MM.1S (cell line): ENCODE data around the gene CCSER1.

ENCODE experiments used
- DNase-seq: peaks from one replicate; pipeline ENCODE4 v3.0.0-alpha.2; 2015
- H2AFZ ChIP-seq: fragments of 300-600 bp; sonication (generic); 2 replicates; pipeline ENCODE4 v1.6.0; 2016; ENCODE audit warnings: antibody characterized with exemption, low read length
- H3F3A ChIP-seq: fragments of 300-600 bp; sonication (generic); 2 replicates; pipeline ENCODE4 v1.6.1; 2016; ENCODE audit warnings: mild to moderate bottlenecking, antibody characterized with exemption, low read length, moderate library complexity, mixed read lengths; ENCODE audit not compliant: insufficient read depth
- H3K27ac ChIP-seq: fragments of 300-600 bp; sonication (generic); 2 replicates; pipeline ENCODE4 v1.5.1; 2016; ENCODE audit warnings: mild to moderate bottlenecking, low read length
- H3K27me3 ChIP-seq: fragments of 300-600 bp; sonication (generic); replicated peaks from 2 replicates; pipeline ENCODE4 v1.6.0; 2016; ENCODE audit warnings: low read length; ENCODE audit not compliant: insufficient read depth
- H3K36me3 ChIP-seq: fragments of 300-600 bp; sonication (generic); replicated peaks from 2 replicates; pipeline ENCODE4 v1.6.1; 2016; ENCODE audit warnings: mild to moderate bottlenecking, low read length, mixed read lengths; ENCODE audit not compliant: insufficient read depth
- H3K4me1 ChIP-seq: fragments of 300-600 bp; sonication (generic); 2 replicates; pipeline ENCODE4 v1.6.1; 2016; ENCODE audit warnings: low read length, mixed read lengths
- H3K4me2 ChIP-seq: fragments of 300-600 bp; sonication (generic); 2 replicates; pipeline ENCODE4 v1.6.0; 2016; ENCODE audit warnings: low read depth, low read length
- H3K4me3 ChIP-seq: fragments of 300-600 bp; sonication (generic); 2 replicates; pipeline ENCODE4 v1.5.1; 2016; ENCODE audit warnings: low read length, mixed read lengths
- H3K79me2 ChIP-seq: fragments of 300-600 bp; sonication (generic); 2 replicates; pipeline ENCODE4 v1.6.1; 2016; ENCODE audit warnings: mixed run types, low read length, mixed read lengths
- H3K9ac ChIP-seq: fragments of 300-600 bp; sonication (generic); 2 replicates; pipeline ENCODE4 v1.6.1; 2016; ENCODE audit warnings: low read length, mixed read lengths
- H3K9me2 ChIP-seq: fragments of 300-600 bp; sonication (generic); replicated peaks from 2 replicates; pipeline ENCODE4 v1.6.1; 2016; ENCODE audit warnings: mild to moderate bottlenecking, low read length, mixed read lengths; ENCODE audit not compliant: insufficient read depth
- H3K9me3 ChIP-seq: fragments of 300-600 bp; sonication (generic); replicated peaks from 2 replicates; pipeline ENCODE4 v1.6.1; 2016; ENCODE audit warnings: mild to moderate bottlenecking, low read length, mixed read lengths; ENCODE audit not compliant: insufficient read depth
- H4K20me1 ChIP-seq: fragments of 300-600 bp; sonication (generic); 2 replicates; pipeline ENCODE4 v1.6.1; 2016; ENCODE audit warnings: mild to moderate bottlenecking, low read length, moderate library complexity, mixed read lengths; ENCODE audit not compliant: insufficient read depth
- CTCF ChIP-seq: fragments of 300-600 bp; sonication (generic); IDR thresholded peaks from 2 replicates; pipeline ENCODE4 v1.5.1; 2016; ENCODE audit warnings: antibody characterized with exemption, low read length, mixed read lengths
- EZH2 ChIP-seq: fragments of 300-600 bp; sonication (generic); optimal IDR thresholded peaks from 2 replicates; pipeline ENCODE3; 2017; ENCODE audit warnings: low read depth, mild to moderate bottlenecking, antibody characterized with exemption, low read length, mixed read lengths
- EZH2phosphoT487 ChIP-seq: fragments of 300-600 bp; sonication (generic); IDR thresholded peaks from 2 replicates; pipeline ENCODE4 v1.6.1; 2018; ENCODE audit warnings: antibody characterized with exemption, low read length

CCSER1 gene

DNA sequence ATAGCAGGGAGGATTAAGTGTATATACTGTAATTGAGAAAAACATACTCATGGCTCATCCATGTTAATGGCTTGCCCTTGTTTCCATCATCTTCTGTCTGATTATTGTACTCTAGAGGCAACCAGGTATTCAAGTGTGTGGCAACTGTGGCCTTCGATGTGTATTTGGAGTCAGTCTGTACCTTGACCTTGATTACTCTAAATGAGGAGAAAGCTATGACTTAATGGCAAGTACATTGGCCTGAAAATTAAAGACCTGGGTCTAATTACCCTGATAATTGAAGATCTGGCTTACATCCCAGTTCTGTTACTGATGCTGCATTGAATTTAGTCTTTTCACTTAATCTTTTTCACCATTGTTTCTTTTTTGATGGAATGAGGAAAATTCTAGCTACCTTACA lies 409.2 kb downstream of the CCSER1 start:
- H3K9ac ChIP-seq, result no peak overlapping the region
- H3K9me3 ChIP-seq, result no peaks in the 10 kb centered on the region
- DNase-seq, result no peak
- no peak overlapping the region for H3K27ac ChIP-seq
- H3K36me3 ChIP-seq, result no peaks in the 10 kb centered on the region
- no peaks in the 10 kb centered on the region for H3F3A ChIP-seq
- no peaks in the 10 kb centered on the region for H3K4me1 ChIP-seq
- H3K4me2 ChIP-seq, result no peak overlapping the region
- no peaks in the 10 kb centered on the region for H4K20me1 ChIP-seq
- H3K27me3 ChIP-seq, result no peaks in the 10 kb centered on the region
- no peaks in the 10 kb centered on the region for H3K9me2 ChIP-seq
- H3K79me2 ChIP-seq, result no peaks in the 10 kb centered on the region
- H2AFZ ChIP-seq, result no peak overlapping the region
- H3K4me3 ChIP-seq, result no peak overlapping the region
- TF ChIP-seq CTCF (no peak), EZH2phosphoT487 (no peak), EZH2 (no peak)

- H4K20me1 ChIP-seq, result no peaks in the 10 kb centered on the region
- no peak for TF ChIP-seq EZH2phosphoT487
- no peak for TF ChIP-seq EZH2
- TF ChIP-seq CTCF, result no peak
- no peaks in the 10 kb centered on the region for H3K9me2 ChIP-seq
- H2AFZ ChIP-seq, result no peak overlapping the region
- H3K27me3 ChIP-seq, result no peaks in the 10 kb centered on the region
- H3K36me3 ChIP-seq, result no peaks in the 10 kb centered on the region
- H3K4me3 ChIP-seq, result no peak overlapping the region
- DNase-seq, result no peak
- no peaks in the 10 kb centered on the region for H3K9me3 ChIP-seq
- H3K9ac ChIP-seq, result no peak overlapping the region
- no peak overlapping the region for H3K27ac ChIP-seq
- H3K79me2 ChIP-seq, result no peaks in the 10 kb centered on the region
- H3K4me2 ChIP-seq, result no peak overlapping the region
- no peaks in the 10 kb centered on the region for H3F3A ChIP-seq
- no peaks in the 10 kb centered on the region for H3K4me1 ChIP-seq
Observed at GRCh38 chr4:90537491-90537890, 410.3 kb downstream of the CCSER1 start.

DNA sequence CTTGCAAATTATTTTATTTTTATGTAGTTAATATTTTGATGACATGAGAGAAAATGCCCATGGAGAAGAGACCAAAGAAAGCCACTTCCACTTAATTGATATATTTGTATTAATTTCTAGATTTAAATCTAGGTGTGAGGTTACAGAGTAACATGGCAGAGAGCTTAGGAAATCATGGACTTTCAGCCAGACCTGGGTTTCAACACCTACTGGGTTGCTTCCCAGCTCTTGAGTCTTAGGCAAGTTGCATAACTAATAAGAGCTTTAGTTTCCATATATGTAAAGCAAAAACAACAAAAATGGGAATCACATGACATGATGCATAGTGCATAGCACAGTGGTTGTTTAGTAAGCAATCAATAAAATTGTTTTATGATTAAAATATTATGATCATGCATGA lies 413.3 kb downstream of the CCSER1 start:
- Histone ChIP-seq H3K9me2 (no peaks in the 10 kb centered on the region), H3K9me3 (no peaks in the 10 kb centered on the region), H3K4me1 (no peaks in the 10 kb centered on the region), H3K4me3 (no peak overlapping the region), H3K27ac (no peak overlapping the region), H3K9ac (no peak overlapping the region), H3K27me3 (no peaks in the 10 kb centered on the region), H3K36me3 (no peaks in the 10 kb centered on the region), H3F3A (no peaks in the 10 kb centered on the region), H2AFZ (no peak overlapping the region), H3K4me2 (no peak overlapping the region), H4K20me1 (no peaks in the 10 kb centered on the region), H3K79me2 (no peaks in the 10 kb centered on the region)
- no peak for DNase-seq
- TF ChIP-seq EZH2phosphoT487 (no peak), CTCF (no peak), EZH2 (no peak)
